ENCODE data around the gene ESR2. TPM values are rescaled to one million over a fixed set of nuclear protein-coding genes. Genes with fewer than 3 reads are reported as not detected.

The ESR2 gene
- total and polyA plus RNA-seq, 9 donors = 5.1 to 26.2 (median 13.5) TPM

- Histone ChIP-seq H3K27ac (no peak overlapping the region), H3K4me3 (no peak overlapping the region), H3K36me3 (no peaks in the 10 kb centered on the region), H3K9me3 (no peaks in the 10 kb centered on the region), H3K4me1 (ENCODE audit: insufficient read depth) (no peaks in the 10 kb centered on the region), H3K27me3 (no peaks in the 10 kb centered on the region)
- intact Hi-C loops (cut with DNase I) = no loop called here
- DNase-seq = no peak
- no peak for TF ChIP-seq EP300 (IDR thresholded peaks at IDR 0.05)
- no peak for TF ChIP-seq POLR2A (IDR thresholded peaks at IDR 0.05)
- no peak for TF ChIP-seq CTCF (IDR thresholded peaks at IDR 0.05)
- 88 to 94% (median 89%) methylated on average over 11 of the region's 11 CpGs for WGBS, 3 donors
Observed at GRCh38 chr14:64117671-64118402, 176.3 kb downstream of the ESR2 start.

GRCh38 chr14:64115401-64115800 lies 178.8 kb downstream of the ESR2 start:
- Histone ChIP-seq H3K4me1 (ENCODE audit: insufficient read depth) (no peaks in the 10 kb centered on the region), H3K27ac (no peak overlapping the region), H3K9me3 (no peaks in the 10 kb centered on the region), H3K4me3 (no peak overlapping the region), H3K27me3 (no peaks in the 10 kb centered on the region), H3K36me3 (no peaks in the 10 kb centered on the region)
- TF ChIP-seq POLR2A (IDR thresholded peaks at IDR 0.05) (no peak), EP300 (IDR thresholded peaks at IDR 0.05) (no peak), CTCF (IDR thresholded peaks at IDR 0.05) (no peak)
- DNase-seq = no peak
- 84 to 90% (median 85%) methylated on average over 6 of the region's 6 CpGs for WGBS, 3 donors
- intact Hi-C loops (cut with DNase I) = no loop called here

GRCh38 chr14:64114796-64115195 lies 179.4 kb downstream of the ESR2 start:
- Histone ChIP-seq H3K27me3 (no peaks in the 10 kb centered on the region), H3K4me3 (no peak overlapping the region), H3K36me3 (no peaks in the 10 kb centered on the region), H3K9me3 (no peaks in the 10 kb centered on the region), H3K4me1 (ENCODE audit: insufficient read depth) (no peaks in the 10 kb centered on the region), H3K27ac (no peak overlapping the region)
- no peak for DNase-seq
- WGBS, 3 donors = 93 to 98% (median 94%) methylated on average over 7 of the region's 7 CpGs
- TF ChIP-seq EP300 (IDR thresholded peaks at IDR 0.05) (no peak), POLR2A (IDR thresholded peaks at IDR 0.05) (no peak), CTCF (IDR thresholded peaks at IDR 0.05) (no peak)
- intact Hi-C loops (cut with DNase I) = no loop called here

GRCh38 chr14:64114166-64114565 lies 180.0 kb downstream of the ESR2 start:
- no peaks in the 10 kb centered on the region for H3K36me3 ChIP-seq
- H3K9me3 ChIP-seq = no peaks in the 10 kb centered on the region
- no peak for DNase-seq
- 65 to 80% (median 66%) methylated on average over 9 of the region's 9 CpGs for WGBS, 3 donors
- no peaks in the 10 kb centered on the region for H3K27me3 ChIP-seq
- TF ChIP-seq POLR2A (IDR thresholded peaks at IDR 0.05) (no peak), EP300 (IDR thresholded peaks at IDR 0.05) (no peak)
- no peaks in the 10 kb centered on the region for H3K4me1 ChIP-seq (ENCODE audit: insufficient read depth)
- intact Hi-C loops (cut with DNase I) = no loop called here
- H3K4me3 ChIP-seq = no peak overlapping the region
- H3K27ac ChIP-seq = no peak overlapping the region
